ENCODE data around the gene ATP6V1E1. TPM values are rescaled to one million over a fixed set of nuclear protein-coding genes. Genes with fewer than 3 reads are reported as not detected.

ATP6V1E1 gene
- total and polyA plus RNA-seq, 9 of the 15 experiments (the other 6 are each of a cell fraction or from before 2014, with no cell fraction given): 122 to 249 (median 179) TPM

DNA sequence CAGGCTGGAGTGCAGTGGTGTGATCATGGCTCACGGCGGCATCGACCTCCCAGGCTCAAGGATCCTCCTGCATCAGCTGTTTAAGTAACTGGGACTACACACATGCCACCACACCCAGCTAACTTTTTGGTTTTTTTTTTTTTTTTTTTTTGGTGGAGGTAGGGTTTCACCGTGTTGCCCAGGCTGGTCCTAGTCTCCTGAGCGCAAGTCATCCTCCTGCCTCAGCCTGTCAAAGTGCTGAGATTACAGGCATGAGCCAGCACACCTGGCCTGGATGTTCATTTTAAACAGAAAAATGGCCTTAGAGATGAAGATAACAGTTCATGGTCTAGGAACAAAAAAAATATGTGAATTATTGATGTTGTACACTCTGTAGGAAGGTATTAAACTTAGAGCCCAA lies 78.9 kb downstream of the ATP6V1E1 start (continued):
- TF ChIP-seq CC2D1A (IDR thresholded peaks at IDR 0.05) (no peak), KLF6 (CRISPR knock-in tag; IDR thresholded peaks at IDR 0.05; ENCODE audit: borderline replicate concordance) (no peak), MTF1 (CRISPR knock-in tag; IDR thresholded peaks at IDR 0.05; ENCODE audit: borderline replicate concordance) (no peak), ADNP (tag; IDR thresholded peaks at IDR 0.05) (no peak), CREM (IDR thresholded peaks at IDR 0.05; ENCODE audit: low read depth) (no peak), MEF2D (tag; conservative IDR thresholded peaks at IDR 0.05; ENCODE audit: low read depth) (no peak), HNRNPUL1 (IDR thresholded peaks at IDR 0.05; ENCODE audit: low read length) (no peak)
- TF ChIP-seq, protein P1, sequence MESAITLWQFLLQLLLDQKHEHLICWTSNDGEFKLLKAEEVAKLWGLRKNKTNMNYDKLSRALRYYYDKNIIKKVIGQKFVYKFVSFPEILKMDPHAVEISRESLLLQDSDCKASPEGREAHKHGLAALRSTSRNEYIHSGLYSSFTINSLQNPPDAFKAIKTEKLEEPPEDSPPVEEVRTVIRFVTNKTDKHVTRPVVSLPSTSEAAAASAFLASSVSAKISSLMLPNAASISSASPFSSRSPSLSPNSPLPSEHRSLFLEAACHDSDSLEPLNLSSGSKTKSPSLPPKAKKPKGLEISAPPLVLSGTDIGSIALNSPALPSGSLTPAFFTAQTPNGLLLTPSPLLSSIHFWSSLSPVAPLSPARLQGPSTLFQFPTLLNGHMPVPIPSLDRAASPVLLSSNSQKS (CRISPR knock-in tag; IDR thresholded peaks at IDR 0.05): no peak
- TF ChIP-seq, protein P2, sequence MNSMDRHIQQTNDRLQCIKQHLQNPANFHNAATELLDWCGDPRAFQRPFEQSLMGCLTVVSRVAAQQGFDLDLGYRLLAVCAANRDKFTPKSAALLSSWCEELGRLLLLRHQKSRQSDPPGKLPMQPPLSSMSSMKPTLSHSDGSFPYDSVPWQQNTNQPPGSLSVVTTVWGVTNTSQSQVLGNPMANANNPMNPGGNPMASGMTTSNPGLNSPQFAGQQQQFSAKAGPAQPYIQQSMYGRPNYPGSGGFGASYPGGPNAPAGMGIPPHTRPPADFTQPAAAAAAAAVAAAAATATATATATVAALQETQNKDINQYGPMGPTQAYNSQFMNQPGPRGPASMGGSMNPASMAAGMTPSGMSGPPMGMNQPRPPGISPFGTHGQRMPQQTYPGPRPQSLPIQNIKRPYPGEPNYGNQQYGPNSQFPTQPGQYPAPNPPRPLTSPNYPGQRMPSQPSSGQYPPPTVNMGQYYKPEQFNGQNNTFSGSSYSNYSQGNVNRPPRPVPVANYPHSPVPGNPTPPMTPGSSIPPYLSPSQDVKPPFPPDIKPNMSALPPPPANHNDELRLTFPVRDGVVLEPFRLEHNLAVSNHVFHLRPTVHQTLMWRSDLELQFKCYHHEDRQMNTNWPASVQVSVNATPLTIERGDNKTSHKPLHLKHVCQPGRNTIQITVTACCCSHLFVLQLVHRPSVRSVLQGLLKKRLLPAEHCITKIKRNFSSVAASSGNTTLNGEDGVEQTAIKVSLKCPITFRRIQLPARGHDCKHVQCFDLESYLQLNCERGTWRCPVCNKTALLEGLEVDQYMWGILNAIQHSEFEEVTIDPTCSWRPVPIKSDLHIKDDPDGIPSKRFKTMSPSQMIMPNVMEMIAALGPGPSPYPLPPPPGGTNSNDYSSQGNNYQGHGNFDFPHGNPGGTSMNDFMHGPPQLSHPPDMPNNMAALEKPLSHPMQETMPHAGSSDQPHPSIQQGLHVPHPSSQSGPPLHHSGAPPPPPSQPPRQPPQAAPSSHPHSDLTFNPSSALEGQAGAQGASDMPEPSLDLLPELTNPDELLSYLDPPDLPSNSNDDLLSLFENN (IDR thresholded peaks at IDR 0.05; ENCODE audit: low read depth in 2 of 2, low read length in 2 of 2): no peak
